ENCODE data around the gene SRF. TPM values are rescaled to one million over a fixed set of nuclear protein-coding genes. Genes with fewer than 3 reads are reported as not detected.

Gene SRF
- total and polyA plus RNA-seq, 9 donors: 21.0 to 73.3 (median 32.3) TPM

DNA sequence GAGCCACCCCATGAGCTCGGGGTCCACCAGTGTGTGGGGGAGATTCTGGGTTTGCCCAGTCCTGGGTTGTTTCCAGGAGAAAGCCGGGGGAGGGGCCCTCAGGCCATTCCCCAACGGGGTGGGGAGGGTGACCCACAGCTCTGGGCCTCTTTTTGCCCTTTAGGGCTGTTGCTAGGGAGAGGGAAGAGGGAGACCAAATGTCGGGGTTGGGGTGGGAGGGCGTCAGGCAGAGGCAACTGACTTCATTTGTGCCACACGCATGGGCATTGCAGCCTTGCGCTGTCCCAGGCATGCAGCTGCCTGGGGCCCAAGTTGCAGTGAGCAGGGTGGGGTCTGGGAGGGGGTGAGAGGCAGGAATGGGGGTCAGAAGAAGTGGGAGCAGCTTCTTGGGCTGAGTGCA is 9.0 kb downstream of the SRF start:
- Histone ChIP-seq H3K36me3 (no peaks in the 10 kb centered on the region), H3K27ac (no peak overlapping the region), H3K9me3 (no peaks in the 10 kb centered on the region), H3K4me3 (no peak overlapping the region), H3K4me1 (ENCODE audit: insufficient read depth) (peaks cover 3% of the 10 kb centered on the region), H3K27me3 (no peaks in the 10 kb centered on the region)
- no peak for DNase-seq
- intact Hi-C loops (cut with DNase I): no loop called here
- no peak for TF ChIP-seq POLR2A (IDR thresholded peaks at IDR 0.05)
- TF ChIP-seq, protein P1, sequence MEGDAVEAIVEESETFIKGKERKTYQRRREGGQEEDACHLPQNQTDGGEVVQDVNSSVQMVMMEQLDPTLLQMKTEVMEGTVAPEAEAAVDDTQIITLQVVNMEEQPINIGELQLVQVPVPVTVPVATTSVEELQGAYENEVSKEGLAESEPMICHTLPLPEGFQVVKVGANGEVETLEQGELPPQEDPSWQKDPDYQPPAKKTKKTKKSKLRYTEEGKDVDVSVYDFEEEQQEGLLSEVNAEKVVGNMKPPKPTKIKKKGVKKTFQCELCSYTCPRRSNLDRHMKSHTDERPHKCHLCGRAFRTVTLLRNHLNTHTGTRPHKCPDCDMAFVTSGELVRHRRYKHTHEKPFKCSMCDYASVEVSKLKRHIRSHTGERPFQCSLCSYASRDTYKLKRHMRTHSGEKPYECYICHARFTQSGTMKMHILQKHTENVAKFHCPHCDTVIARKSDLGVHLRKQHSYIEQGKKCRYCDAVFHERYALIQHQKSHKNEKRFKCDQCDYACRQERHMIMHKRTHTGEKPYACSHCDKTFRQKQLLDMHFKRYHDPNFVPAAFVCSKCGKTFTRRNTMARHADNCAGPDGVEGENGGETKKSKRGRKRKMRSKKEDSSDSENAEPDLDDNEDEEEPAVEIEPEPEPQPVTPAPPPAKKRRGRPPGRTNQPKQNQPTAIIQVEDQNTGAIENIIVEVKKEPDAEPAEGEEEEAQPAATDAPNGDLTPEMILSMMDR (IDR thresholded peaks at IDR 0.05): no peak
- TF ChIP-seq EP300 (IDR thresholded peaks at IDR 0.05): no peak
- WGBS, 3 donors: 47 to 52% (median 47%) methylated on average over 7 of the region's 7 CpGs

DNA sequence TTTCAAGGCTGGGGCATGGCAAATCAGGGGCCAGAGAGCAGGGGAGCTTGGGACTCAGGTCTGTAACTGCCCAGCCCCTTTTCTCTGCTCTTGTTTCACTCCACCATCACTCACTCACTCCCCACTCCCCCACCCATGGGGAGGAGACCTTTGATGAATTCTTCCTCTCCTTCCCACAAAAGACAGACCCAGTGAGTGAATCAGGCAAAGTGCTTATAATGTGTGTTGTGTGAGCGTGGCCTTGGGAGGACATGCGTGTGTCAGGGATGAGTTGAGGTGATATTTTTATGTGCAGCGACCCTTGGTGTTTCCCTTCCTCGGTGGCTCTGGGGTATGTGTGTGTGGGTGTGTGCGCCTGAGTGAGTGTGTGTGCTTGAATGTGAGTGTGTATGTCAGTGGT is 9.9 kb downstream of the SRF start:
- no peak for DNase-seq
- 49 to 55% (median 53%) methylated on average over 5 of the region's 5 CpGs for WGBS, 3 donors
- intact Hi-C loops (cut with DNase I): no loop called here
- H3K27me3 ChIP-seq: no peaks in the 10 kb centered on the region
- TF ChIP-seq POLR2A (IDR thresholded peaks at IDR 0.05) (no peak), EP300 (IDR thresholded peaks at IDR 0.05) (no peak)
- TF ChIP-seq, protein P1 (IDR thresholded peaks at IDR 0.05): no peak
- H3K9me3 ChIP-seq: no peaks in the 10 kb centered on the region
- H3K36me3 ChIP-seq: no peaks in the 10 kb centered on the region
- H3K4me3 ChIP-seq: no peak overlapping the region
- peaks cover 2% of the 10 kb centered on the region for H3K4me1 ChIP-seq (ENCODE audit: insufficient read depth)
- no peak overlapping the region for H3K27ac ChIP-seq

DNA sequence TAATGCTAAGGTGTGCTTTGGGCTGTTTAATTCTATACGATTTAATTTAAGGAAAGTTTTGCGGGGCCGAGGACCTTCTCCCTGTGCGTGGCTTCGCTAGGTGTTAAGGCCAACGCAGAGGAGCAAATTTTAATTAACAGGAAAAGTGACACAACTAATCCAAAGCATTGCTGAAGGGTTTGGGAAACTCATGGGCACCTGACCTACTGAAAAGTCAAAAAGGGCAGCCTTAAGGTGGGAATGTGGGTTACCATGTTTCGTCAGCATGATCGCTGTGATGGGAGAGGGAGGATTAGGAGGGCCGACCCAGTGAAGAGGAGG is 10.5 kb downstream of the SRF start:
- 41 to 51% (median 42%) methylated on average over 9 of the region's 9 CpGs for WGBS, 3 donors
- peak overlapping the region; percentile 87 for H3K4me3 ChIP-seq
- peaks cover 2% of the 10 kb centered on the region for H3K4me1 ChIP-seq (ENCODE audit: insufficient read depth)
- H3K27me3 ChIP-seq: no peaks in the 10 kb centered on the region
- intact Hi-C loops (cut with DNase I): no loop called here
- no peaks in the 10 kb centered on the region for H3K9me3 ChIP-seq
- peak overlapping the region in 1 of 2 donors; percentile 29 for H3K27ac ChIP-seq
- no peak for DNase-seq
- TF ChIP-seq, protein P1 (IDR thresholded peaks at IDR 0.05): no peak
- no peak for TF ChIP-seq EP300 (IDR thresholded peaks at IDR 0.05)
- no peak for TF ChIP-seq POLR2A (IDR thresholded peaks at IDR 0.05)
- H3K36me3 ChIP-seq: no peaks in the 10 kb centered on the region

DNA sequence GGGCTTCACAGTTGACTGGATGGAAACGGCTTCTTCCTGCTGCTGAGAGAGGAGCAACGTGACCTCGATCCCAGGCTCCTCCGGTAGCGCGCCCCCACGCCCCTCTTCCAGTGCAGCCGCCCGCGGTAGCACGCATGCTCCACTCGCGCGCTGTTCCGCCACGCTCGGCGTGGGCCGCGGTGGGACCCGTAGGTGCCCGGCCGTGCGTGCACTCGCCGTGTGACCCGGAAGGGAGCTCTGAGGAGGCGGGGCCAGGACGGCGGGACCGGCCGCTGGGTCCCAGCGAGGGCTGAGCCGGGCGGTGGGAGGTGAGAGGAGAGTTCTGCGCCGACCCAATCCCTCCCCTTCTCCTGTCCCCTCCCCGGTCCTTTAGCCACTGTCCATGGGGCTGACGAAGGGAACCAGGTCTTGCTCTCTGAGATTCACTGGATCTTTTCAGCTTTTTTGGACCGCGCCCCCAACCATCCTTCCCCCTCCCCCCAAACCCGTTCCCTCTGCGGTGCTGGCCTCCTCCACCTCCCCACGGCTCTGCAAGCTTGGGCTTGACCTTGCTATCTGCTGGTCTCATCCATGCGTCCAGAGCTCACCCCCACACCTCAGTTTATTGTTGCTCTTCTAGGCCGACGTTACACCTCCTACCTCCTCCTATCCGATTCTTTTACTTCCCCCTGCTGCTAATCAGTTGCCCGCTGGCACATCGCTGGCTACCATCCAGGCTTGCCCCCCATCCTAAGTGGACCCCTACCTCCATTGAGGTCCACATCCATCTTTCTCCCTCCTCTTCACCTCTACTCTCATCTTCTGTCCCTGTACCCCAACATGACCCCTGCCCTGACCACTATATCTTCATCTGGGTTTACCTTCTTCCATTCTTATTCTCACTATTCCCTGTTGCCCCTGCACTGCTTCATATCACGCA is 11.1 kb downstream of the SRF start, which contains the start of gene CUL9:
CUL9 (plus strand) TSS at position 255 of the 919 bp plus-strand sequence. CDS start 2,115 bp downstream, outside the sequence.
- H3K4me1 ChIP-seq (ENCODE audit: insufficient read depth): peaks cover 2% of the 10 kb centered on the region
- H3K36me3 ChIP-seq: no peaks in the 10 kb centered on the region
- intact Hi-C loops (cut with DNase I): no loop called here
- TF ChIP-seq POLR2A (IDR thresholded peaks at IDR 0.05) (peak; percentile 33), EP300 (IDR thresholded peaks at IDR 0.05) (no peak)
- H3K4me3 ChIP-seq: peak within 1 kb of the TSS; percentile 87
- peak; percentile 82 to 91 (median 86) for DNase-seq
- no peaks in the 10 kb centered on the region for H3K9me3 ChIP-seq
- no peaks in the 10 kb centered on the region for H3K27me3 ChIP-seq
- WGBS, 3 donors: 1% methylated on average over 51 of the region's 51 CpGs
- peak within 1 kb of the TSS in 1 of 2 donors; percentile 29 for H3K27ac ChIP-seq

DNA sequence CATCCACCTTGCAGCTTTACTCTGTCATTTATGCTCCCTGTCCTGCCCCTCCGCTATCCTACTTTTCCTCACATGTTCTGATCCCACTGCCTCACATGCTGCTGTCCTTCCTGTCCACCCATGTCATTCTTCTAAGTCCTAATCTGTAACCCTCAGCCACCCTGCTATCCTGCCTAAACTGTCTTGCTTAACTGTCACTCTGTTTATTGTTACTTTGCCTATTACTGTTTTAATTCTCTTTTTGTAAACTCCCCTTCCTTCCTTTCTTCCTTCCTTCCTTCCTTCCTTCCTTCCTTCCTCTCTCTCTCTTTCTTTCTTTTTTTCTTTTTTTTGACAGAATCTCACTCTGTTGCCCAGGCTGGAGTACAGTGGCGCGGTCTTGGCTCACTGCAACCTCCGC is 12.4 kb downstream of the SRF start:
- Histone ChIP-seq H3K27ac (no peak overlapping the region), H3K4me3 (no peak overlapping the region), H3K27me3 (no peaks in the 10 kb centered on the region), H3K36me3 (no peaks in the 10 kb centered on the region), H3K4me1 (ENCODE audit: insufficient read depth) (peaks cover 2% of the 10 kb centered on the region), H3K9me3 (no peaks in the 10 kb centered on the region)
- DNase-seq: no peak
- no peak for TF ChIP-seq EP300 (IDR thresholded peaks at IDR 0.05)
- TF ChIP-seq POLR2A (IDR thresholded peaks at IDR 0.05): no peak
- TF ChIP-seq, protein P1 (IDR thresholded peaks at IDR 0.05): no peak
- 94 to 98% (median 95%) methylated on average over 4 of the region's 4 CpGs for WGBS, 3 donors
- intact Hi-C loops (cut with DNase I): no loop called here
